ENCODE measurements around the gene CAND1.

GRCh38 chr12:67327466-67327865 lies 58.3 kb downstream of the CAND1 start:
- no peak for TF ChIP-seq CTCF (IDR thresholded peaks at IDR 0.05)
- TF ChIP-seq MAFK (IDR thresholded peaks at IDR 0.05; ENCODE audit: partially characterized antibody): no peak
- no peak for TF ChIP-seq NPAS2 (CRISPR knock-in tag; IDR thresholded peaks at IDR 0.05; ENCODE audit: borderline replicate concordance)
- TF ChIP-seq POLR2AphosphoS2 (conservative IDR thresholded peaks at IDR 0.05; ENCODE audit: low read length): no peak
- TF ChIP-seq HOXA7 (CRISPR knock-in tag; IDR thresholded peaks at IDR 0.05): no peak
- TF ChIP-seq JUN (IDR thresholded peaks at IDR 0.05): no peak
- no peak for TF ChIP-seq RARB (CRISPR knock-in tag; IDR thresholded peaks at IDR 0.05)
- no peak for TF ChIP-seq HDAC2 (IDR thresholded peaks at IDR 0.05)
- no peak for TF ChIP-seq USF2 (IDR thresholded peaks at IDR 0.05)
- no peak for TF ChIP-seq EP300 (IDR thresholded peaks at IDR 0.05)
- TF ChIP-seq NR3C1 (IDR thresholded peaks at IDR 0.05): no peak
- TF ChIP-seq CBX8 (IDR thresholded peaks at IDR 0.05): no peak
- TF ChIP-seq ZNF302 (CRISPR knock-in tag; IDR thresholded peaks at IDR 0.05): no peak

All from A549 (cell line).